Measurements from ENCODE around the gene LPAR1. TPM values are rescaled to one million over a fixed set of nuclear protein-coding genes. Genes with fewer than 3 reads are reported as not detected.
A peak's percentile ranks its signal among the peaks of the same experiment; 100 is the strongest.

The LPAR1 gene
- total RNA-seq, 1 donor from 2014 or later = not detected

DNA sequence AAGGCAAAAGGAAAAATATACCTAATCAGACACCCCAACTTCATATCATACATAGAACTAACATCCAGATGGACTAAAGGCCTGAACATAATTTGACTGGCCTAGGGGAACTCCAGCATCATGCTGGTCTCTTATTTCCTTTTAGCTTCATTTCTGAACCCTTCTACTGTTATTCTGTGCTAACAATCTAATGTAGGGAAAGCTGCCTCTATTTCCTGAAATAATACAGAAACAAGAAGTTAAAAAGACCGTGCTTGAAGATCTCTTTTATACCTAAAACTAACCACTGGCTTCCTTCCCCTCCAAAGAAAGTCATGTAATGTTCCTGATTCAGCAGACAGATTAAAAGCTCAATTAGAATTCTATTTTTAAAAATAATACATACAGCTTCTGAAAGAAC lies 36.7 kb downstream of the LPAR1 start:
- no peak for DNase-seq (ENCODE audit: low read depth in 2 of 2)

DNA sequence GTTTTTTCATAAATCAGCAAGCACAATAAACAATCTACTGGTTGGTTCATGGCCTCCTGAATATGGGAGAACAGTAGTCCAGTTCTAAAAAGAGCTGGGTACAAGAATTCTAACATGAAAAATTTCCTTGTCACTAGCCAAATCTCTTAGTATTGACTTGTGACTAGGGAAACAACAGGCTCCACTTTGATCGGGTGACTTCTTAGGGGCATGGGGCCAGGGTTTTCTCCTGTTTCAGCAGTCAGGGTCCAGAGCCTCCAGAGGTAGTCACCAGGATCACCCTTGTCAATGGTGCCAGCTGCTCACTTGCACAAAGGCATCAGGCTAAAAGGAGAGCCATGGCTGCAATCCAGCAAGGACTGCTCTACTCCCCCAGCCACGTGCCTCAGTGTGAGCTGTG lies 38.1 kb downstream of the LPAR1 start:
- DNase-seq (ENCODE audit: low read depth in 2 of 2) = no peak

DNA sequence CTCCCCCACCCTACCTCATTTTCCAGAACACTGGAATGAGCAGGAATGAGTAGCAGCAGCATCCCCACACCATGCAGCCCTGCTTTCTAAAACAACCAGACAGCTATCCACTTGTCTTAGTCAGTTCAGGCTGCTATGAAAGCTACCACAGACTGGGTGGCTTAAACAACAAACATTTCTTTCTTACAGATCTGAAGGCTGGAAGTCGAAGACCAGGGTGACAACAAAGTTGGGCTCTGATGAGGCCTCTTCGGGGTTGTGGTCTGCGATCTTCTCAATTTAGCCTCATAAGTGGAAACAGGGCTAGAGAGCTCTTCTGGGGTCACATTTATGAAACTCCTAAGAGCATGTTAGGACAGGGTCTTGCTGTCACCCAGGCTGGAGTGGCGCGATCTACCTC lies 38.9 kb downstream of the LPAR1 start:
- DNase-seq (ENCODE audit: low read depth in 2 of 2) = no peak

DNA sequence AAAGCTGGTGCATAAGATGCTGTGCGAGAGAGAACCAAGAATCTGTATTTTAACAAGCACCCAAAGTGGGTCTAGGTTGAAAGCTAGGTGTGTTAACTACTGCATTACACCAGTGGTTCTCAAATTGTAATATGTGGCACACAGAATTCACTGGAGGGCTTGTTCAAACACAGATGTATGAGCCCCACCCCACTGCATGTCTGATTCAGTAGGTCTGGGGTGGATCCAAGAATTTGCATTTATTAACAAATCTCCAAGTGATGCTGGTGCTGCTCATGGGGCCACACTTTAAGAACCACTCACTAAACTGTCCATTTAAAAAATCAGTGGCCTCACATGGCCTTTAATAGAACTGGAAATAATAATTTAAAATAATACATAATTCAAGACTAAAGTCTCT lies 40.4 kb downstream of the LPAR1 start:
- no peak for DNase-seq (ENCODE audit: low read depth in 2 of 2)

DNA sequence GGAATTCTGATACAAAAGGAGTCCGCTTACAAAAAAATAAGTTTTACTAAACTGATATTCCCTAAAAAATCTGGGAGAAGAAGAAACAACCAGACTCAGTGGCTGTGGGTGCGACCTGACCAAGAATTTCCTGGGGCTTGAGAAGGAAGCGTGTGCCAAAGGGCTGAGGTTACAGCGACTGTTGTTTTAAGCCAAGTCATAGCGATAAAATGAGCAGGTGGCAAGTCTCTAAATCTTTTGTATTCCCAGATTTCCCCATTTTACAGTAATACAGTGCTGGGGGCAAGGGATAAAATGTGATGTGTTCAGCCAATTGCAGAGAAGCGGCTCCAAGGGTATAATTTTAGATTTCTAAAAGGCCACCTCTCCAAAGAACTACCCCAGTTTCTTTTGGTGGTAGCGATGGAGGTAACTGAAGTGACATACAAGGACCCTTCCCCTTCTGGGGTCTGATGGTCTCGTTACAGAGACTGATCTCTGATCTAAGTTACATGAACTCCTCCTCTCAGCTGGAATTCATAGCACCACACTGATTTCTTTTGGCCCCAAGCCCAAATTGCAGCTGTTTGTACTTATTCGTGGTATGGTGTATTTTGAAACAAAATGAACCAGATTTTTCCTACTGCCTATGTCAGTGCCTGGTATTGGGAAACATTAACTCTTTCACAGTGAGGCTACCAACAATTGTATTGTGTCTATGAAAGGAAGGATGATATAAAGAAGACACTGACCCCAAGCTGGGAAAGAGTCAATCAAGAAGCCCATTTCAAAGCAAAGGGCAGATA lies 41.6 kb downstream of the LPAR1 start:
- DNase-seq (ENCODE audit: low read depth in 2 of 2) = no peak

DNA sequence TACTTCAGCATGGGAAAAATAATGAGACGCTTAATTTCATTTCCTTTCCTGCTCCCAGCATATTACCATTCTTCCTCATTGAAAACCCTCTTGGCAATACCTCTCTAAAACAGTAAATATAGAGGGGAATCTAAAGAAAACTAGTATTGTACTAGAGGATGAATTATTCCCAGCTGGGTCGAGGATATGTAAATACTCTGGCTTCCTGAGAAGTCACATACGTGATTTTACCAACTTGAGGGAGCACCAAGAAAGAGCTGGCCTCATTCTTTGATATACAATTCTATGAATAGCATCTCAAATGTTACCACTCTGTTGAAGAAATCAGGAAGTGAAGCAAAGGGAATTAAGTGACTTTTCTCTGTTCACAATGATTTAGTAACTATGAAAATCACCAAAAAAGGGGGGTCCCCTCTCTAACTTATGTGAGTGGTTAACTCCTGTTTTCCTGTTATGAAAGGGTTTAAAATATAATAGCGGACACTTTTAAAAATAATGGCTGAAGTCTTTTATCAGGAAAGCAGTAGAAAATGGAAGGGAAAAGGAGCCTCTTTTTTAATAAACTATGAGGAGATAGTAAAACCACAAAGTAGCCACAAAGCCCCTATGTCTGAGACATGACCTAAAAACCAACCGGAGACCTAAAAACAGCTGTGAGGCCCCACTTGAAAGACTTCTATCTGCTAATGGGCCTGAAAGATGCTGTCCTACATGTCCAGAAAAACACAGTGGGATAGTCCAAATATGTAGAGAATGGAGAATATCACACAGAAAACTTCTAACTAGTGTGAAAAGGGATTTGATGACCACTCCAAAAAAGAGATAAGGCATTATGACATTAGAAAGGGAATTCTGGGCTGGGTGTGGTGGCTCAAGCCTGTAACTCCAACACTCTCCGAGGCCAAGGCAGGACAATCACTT lies 42.6 kb downstream of the LPAR1 start:
- DNase-seq (ENCODE audit: low read depth in 2 of 2) = no peak

DNA sequence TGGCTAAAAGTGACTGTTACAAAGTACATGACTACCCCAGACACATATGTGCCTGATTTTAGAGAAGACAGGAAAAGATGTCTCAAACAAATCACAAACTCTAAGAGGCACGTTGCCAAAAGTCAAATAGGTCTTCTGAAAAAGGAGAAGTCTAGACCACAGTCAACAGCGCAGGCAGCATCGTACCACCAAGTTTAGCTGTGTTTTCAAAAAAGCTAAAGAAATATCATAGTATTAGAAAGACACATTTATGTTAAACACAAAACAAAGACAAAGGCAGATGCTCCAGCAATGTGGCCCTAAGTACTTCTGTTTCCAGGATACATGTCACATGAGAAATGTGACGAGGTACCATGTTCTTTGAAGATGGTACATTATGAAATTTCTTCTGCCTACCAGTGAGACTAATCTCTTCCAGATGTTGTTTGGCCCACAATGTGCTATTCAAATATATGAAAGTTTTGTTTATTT lies 43.5 kb downstream of the LPAR1 start:
- DNase-seq (ENCODE audit: low read depth in 2 of 2) = no peak

DNA sequence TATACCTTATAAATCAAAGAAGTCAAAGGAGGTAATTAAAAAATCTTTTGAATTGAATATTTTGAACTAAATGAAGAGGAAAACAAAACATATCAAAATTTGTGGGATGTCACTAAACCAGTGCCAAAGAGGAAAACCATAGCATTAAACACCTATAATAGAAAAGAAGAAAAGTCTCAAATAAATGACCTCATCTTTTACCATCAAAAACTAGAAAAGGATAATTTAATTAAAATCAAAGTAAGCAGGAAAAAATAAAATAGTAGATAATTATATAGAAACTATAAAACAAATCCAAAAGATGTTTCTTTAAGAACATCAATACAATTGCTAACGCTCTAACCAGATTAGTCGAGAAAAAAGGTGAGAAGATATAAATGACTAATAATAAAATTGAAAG lies 47.8 kb downstream of the LPAR1 start:
- DNase-seq (ENCODE audit: low read depth in 2 of 2) = no peak

DNA sequence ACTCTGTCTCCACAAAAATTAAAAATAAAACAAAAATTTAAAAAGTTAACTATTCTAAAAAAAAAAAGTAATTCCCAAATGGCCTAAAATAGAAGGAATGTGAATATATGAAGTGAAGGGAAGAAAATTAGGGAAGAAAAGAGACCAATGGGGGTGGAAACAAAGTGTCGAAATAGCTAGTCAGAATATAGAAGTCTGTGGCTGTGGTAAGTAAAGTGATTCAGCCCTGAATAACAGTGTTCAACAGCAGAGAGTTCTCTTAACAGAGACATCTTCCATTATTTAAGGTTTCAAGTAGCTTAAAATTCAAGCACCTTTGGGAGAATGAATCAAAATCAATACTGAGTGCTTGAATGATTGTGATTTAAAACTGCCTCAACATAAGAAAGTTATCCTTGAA lies 51.7 kb downstream of the LPAR1 start:
- no peak for DNase-seq (ENCODE audit: low read depth in 2 of 2)

DNA sequence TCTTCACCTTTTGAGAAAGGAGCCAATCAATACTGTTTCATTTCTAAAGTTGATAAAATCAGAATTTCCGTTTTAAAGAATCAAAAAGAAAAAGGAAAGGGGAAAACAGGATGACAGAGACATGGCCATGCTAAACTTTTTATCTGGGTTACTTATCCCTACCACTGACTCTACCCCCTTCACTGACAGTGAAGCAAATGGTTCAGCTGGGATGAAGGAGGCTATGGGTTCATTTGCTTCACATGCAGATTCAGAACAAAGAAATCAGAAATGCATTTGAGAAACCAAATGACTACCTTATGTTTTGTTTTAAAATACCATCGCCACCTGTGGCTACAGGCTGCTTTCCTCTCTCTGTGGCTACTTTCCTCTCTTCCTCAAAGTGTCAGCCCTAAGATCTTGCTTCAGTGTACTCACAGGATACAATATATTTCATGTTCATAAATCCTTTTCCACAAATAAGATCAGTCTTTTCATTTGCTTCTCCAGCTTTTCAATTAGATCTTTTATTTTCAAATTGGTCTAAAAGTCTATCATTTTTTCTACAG lies 53.3 kb downstream of the LPAR1 start:
- DNase-seq (ENCODE audit: low read depth in 2 of 2) = no peak

DNA sequence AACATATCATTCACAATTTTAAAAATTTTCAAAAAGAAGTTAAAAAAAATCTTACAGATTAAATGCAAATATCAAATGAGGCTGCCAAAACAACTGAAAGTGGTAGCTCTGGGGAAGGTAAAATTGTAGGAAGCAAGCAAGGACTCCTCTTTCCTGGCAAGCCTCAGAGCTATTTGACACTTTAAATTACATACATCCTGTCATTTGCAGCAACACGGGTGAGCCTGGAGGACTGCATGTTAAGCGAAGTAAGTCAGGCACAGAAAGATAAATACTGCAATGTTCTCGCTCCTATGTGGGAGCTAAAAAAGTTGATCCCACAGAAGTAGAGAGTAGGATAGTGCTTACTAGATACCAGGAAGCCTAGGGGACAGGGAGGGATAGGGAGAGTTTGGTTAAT lies 58.0 kb downstream of the LPAR1 start:
- DNase-seq (ENCODE audit: low read depth in 2 of 2) = no peak

DNA sequence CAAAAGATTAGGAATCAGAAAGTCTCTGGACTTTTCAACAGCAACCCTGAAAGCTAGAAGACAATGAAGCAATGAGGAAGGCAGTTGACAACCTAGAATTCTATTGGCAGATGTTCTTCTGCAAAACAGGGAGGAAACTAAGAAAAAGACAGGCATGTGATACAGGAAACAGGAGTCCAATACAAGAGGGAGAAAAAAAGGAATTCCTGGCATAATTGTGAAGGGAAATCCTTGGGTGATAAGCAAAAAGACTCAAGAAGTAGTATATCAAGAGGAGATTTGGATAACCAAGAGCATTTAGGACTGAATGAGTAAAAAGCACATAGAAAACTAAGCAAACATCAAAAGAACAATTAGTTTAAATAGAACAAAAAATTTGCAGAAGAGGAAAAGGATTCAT lies 58.6 kb downstream of the LPAR1 start:
- no peak for DNase-seq (ENCODE audit: low read depth in 2 of 2)

DNA sequence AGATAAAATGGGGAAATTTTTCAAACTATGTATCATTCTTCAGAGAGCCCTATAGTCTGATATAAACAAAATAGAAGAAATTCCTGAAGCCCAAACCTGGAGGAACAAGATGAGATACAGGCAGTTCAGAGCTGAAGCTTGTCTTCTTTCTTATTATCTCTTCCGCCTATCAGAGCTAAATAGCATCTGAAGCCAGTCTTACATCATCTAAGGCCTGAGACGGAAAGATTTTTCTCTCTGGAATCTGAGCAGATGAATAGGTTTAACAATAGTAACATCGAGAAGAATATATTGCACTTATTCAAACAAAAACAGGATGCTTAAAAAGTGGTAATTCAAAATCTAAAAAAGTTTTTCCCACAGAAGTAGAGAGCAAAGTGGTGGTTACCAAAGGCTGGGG lies 59.8 kb downstream of the LPAR1 start:
- DNase-seq (ENCODE audit: low read depth in 2 of 2) = no peak

DNA sequence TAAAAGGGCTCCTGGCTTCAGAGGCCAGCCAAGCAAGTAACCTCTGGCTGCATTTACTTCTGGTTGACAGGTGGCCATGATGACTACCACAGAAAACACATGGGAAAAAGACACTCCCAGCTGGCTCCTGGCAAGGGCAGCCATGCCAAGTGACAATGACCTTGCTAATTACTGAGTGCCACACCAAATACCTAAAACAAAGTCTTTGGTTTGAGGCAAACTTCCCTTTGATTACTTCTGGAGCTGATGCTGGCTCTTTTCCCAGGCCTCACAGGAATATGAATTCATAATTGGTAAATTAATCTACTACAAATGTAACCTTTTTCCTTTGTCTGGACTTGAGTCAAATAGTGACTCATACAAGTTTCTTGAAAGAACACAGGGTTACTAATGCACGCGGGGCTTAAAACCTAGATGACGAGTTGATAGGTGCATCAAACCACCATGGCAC lies 61.0 kb downstream of the LPAR1 start:
- peak in 1 of 2 donors; percentile 51 for DNase-seq (ENCODE audit: low read depth in 2 of 2)

DNA sequence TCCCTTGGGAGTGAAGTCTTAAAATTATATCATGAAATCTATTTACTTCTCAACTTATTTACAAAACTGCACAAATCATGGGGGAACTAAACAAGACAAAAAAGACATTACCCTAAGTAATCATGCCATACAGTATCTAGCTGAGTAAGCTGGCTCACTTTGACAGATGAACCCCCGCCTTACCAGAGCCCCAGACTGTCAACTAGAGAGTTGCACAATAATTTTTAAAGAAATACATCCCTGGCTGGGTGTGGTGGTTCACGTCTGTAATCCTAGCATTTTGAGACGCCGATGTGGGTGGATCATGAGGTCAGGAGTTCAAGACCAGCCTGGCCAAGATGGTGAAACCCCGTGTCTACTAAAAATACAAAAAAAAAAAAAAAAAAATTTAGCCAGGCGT lies 62.3 kb downstream of the LPAR1 start:
- DNase-seq (ENCODE audit: low read depth in 2 of 2) = no peak

DNA sequence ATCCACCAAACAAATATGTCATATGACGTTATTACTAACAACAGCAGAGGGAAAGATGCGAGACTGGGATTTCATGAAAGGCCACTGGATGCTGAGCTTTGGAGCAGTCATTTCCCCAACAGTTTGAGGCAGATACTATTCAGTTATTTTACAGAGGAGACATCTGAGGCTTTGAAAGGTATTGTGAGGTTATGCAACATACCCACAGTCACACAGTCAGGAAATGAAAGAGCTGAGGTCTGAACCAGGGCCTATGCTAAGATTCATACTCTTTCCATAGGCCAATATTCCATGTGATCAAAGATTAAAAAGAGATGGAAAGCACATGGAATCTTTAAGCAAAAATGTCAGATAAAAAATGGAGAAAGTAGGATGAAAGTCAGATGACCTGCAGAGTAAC lies 63.0 kb downstream of the LPAR1 start:
- no peak for DNase-seq (ENCODE audit: low read depth in 2 of 2)

DNA sequence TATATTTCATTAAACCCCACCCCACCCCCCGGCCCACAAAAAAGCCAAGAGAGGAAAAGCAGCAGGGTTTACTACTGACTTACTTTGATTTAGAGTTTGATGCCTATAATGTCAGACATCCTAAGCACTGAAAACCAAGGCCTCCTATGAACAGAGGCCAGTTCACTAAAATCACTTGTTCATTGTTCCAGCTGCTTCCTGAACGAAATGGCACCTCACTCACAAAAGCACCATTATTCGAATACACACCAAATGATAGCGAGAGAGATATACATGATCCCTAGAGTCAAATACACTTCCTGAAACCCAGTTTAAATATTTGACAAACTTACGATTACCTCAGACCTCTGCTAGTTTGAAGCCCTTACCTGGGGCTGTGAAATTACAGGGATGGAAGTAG lies 66.6 kb downstream of the LPAR1 start:
- no peak for DNase-seq (ENCODE audit: low read depth in 2 of 2)

DNA sequence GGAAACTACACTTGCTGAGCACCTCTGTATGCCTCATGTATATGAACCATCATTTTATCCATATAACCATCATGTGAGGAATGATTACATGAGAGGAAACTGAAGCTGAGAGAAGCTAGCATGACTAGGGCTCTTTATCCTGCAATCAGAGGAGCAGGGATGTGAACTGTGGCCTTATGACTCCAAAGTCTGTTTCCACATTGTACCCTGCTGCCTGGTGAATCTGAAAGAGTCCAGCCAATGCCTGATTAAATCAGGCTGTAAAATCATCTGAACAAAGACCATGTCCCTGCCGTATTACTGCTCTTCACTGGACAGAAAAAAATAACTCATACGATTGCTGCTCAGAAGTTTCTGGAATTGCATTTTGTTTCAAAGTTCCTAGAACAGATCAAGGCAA lies 67.0 kb downstream of the LPAR1 start:
- DNase-seq (ENCODE audit: low read depth in 2 of 2) = no peak

DNA sequence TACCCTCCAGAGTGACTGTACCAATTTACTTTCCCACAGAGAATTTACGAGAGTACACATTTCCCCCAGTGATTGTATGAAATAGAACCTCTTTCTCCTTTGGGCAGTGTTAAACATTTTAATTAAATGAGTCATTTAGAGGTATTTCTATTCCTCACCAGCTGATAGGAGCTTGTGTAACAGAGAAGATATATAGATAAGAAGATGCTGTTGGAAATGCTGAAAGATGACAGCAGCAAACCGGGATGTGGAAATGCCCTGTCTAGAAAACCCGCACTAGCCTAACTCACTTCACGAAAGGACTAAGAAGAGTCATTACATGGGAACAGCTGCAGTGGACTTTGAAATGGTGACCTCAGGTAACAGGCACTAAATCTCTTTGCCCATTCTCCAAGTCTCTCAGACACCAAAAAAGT lies 68.3 kb downstream of the LPAR1 start:
- DNase-seq (ENCODE audit: low read depth in 2 of 2) = no peak

DNA sequence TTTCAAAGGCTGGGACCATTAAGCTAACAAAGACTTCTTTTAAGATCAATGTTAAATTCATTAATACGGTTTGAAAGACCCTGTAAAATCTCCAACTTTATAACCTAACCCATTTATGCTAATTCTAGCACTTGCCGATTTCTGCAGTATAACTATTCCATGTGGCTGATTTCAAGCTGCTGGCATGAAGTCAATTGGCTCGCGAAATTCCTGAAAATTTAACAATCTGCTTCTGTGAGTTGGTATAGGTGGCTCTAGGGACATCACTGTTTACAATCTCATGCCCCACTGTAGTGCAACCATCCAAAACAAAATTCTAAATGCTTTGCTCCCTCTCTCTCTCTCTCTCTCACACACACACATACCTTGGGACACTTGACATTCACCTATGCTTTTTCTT lies 70.2 kb downstream of the LPAR1 start:
- DNase-seq (ENCODE audit: low read depth in 2 of 2) = no peak

DNA sequence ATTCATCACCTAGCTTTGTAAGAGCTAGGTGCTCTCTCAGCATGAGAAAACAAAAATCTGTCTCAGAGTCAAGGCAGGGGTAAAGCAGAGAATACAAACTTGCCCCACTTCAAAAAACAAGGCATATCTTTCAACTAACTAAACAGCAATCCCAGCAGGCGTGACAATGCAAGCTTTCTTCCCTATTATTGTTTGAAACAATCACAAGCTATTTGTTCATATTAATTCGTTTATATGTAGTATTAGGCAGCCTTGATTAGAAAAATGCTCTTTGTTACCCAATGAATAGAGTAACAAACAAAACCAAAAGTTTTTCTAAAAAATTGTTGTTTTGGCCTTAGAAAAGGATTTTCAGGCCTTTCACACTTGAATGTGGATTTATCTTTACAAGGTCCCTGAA lies 71.1 kb downstream of the LPAR1 start:
- no peak for DNase-seq (ENCODE audit: low read depth in 2 of 2)

DNA sequence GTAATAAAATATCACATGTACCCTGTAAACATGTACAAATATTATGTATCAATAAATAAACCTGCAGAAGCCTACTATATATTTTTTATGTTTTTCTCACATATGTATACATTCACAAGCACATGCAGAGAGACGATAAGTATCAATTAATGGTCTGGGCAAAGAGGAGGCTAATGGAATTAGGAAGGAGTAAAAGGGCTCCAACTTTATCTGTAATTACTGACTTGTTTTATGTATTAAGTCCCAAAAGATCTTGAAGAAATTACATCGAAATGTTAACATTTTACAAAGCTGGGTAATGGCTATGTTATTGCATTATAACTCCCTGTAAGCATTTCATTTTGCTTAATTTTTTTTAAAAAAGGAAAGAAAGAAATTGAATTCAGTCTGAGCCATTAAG lies 78.0 kb downstream of the LPAR1 start:
- no peak for DNase-seq (ENCODE audit: low read depth in 2 of 2)
